Immature natural killer cell (primary cell): Measurements from ENCODE around the gene RBM23. TPM values are rescaled to one million over a fixed set of nuclear protein-coding genes. Genes with fewer than 3 reads are reported as not detected.
"Not testable (repeated sequence)": the region's sequence is repeated elsewhere in the genome, so short reads cannot be mapped to it uniquely, and the experiment has no call there.

Experiments
- DNase-seq, 3 donors: peaks; one replicate each; pipeline ENCODE4 v3.0.0; 2022; ENCODE audit warnings: mixed read lengths in 1 of 3
- H3K27ac Mint-ChIP-seq, 6 donors: one replicate each; pipeline ENCODE4 v1.8.0; 2020; ENCODE audit warnings: mixed read lengths in 6 of 6, mild to moderate bottlenecking in 5 of 6, inconsistent platforms in 4 of 6, moderate library complexity in 3 of 6
- H3K27me3 Mint-ChIP-seq, 3 donors: one replicate each; pipeline ENCODE4 v1.8.0; 2020 to 2021; ENCODE audit warnings: low read depth in 3 of 3, mild to moderate bottlenecking in 3 of 3, mixed read lengths in 3 of 3, moderate library complexity in 3 of 3, inconsistent platforms in 1 of 3
- H3K36me3 Mint-ChIP-seq, 3 donors: one replicate each; pipeline ENCODE4 v1.8.0; 2020; ENCODE audit warnings: mixed read lengths in 3 of 3, inconsistent platforms in 2 of 3, mild to moderate bottlenecking in 2 of 3
- H3K4me1 Mint-ChIP-seq, 2 donors: one replicate each; pipeline ENCODE4 v1.8.0; 2020; ENCODE audit warnings: inconsistent platforms in 2 of 2, mild to moderate bottlenecking in 2 of 2, mixed read lengths in 2 of 2, moderate library complexity in 1 of 2
- H3K4me3 Mint-ChIP-seq, 5 donors: one replicate each; pipeline ENCODE4 v1.8.0; 2020; ENCODE audit warnings: mild to moderate bottlenecking in 5 of 5, mixed read lengths in 5 of 5, inconsistent platforms in 3 of 5, moderate library complexity in 3 of 5
- H3K9me3 Mint-ChIP-seq, 6 donors: one replicate each; pipeline ENCODE4 v1.8.0; 2020; ENCODE audit warnings: mild to moderate bottlenecking in 6 of 6, mixed read lengths in 6 of 6, inconsistent platforms in 4 of 6, moderate library complexity in 3 of 6
- polyA plus RNA-seq, 3 donors: library from polyadenylated mRNA; unstranded; fragments of 300-500 nt; fragmentation: Illumina TruSeq; gene quantifications; one replicate each; pipeline ENCODE4 v1.2.3, GENCODE V29; 2021

RBM23 gene
- polyA plus RNA-seq = 10 to 100 TPM; 80.9 to 91.9 (median 85.5) TPM

DNA sequence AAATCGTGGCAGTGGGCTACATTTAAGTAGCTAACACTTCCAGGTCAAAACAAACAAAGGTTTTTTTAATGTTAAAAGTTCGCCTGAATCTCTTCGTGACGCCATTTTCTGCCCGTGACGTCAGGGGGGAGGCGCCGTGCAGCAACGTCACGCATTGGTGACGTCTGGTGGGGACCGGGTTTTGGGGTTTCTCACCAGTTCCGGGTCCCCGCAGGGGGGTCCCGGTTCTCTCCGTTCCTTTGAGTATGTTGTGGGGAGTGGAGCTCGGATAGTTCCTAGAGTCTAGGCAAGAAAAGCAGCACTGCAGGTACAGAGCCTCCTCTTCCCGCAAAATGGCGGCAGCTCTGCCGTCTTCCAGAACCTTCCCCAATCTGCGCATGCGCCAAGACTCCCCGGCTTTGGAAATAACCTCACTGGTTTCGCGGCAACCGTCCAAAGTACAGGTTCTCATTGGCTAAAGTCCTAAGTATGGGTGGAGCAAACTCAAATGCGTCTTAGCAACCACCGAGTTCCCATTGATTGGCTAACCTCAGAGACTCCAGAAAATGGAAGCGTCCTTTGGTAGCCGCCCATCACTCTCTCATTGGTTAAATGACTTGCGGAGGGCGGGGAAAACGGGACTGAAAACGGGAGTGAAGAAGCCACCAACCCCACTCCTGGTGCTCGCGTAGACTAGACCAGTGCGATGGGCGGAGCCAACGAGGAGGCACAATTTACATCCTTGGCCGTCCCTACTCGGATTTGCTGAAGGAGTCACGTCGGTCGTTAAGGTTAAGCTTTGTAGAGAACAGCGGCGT, at the start of gene RBM23:
Gene RBM23 (minus strand): TSS at position 346 of the 797 bp plus-strand sequence.
- no peaks in the 10 kb centered on the region for H3K9me3 Mint-ChIP-seq
- H3K4me3 Mint-ChIP-seq = peak within 1 kb of the TSS; percentile 94 to 99 (median 95)
- peak; percentile 100 for DNase-seq
- H3K27me3 Mint-ChIP-seq = peaks cover 11 to 13% (median 13%) of the 10 kb centered on the region in 3 donors
- peaks cover 32 to 48% of the 10 kb centered on the region in 2 donors for H3K4me1 Mint-ChIP-seq
- peaks cover 4 to 24% (median 17%) of the 10 kb centered on the region in 3 donors for H3K36me3 Mint-ChIP-seq
- peak within 1 kb of the TSS; percentile 99 to 100 (median 100) for H3K27ac Mint-ChIP-seq

DNA sequence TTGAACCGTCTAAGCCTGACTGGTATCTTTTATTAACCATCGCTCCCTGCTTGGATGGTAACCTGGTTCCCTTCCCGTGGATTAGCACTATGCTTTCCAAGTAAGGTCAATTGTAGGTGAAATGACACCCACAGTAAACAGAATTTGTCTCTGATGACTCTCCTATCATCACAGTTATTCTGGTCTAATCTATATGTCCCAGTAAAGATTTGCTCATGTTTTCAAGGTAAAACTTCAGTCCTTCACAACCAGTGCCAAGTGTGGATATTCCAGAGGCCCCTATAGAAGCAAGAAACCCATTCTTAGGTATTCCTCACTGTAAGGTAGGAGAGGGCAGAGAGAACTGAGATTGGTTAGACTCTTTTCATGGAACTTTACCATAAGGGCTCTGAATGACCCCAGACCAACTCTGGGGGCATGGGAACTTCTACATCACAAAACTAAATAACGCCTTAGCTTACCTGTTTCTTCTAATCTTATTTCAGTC, 47.9 kb upstream of the RBM23 start:
- Mint-ChIP-seq H3K9me3 (no peaks in the 10 kb centered on the region), H3K36me3 (no peaks in the 10 kb centered on the region), H3K27ac (no peak overlapping the region), H3K4me1 (no peaks in the 10 kb centered on the region), H3K27me3 (peaks cover 0 to 5% (median 3%) of the 10 kb centered on the region in 3 donors), H3K4me3 (no peak overlapping the region)
- DNase-seq = no peak

DNA sequence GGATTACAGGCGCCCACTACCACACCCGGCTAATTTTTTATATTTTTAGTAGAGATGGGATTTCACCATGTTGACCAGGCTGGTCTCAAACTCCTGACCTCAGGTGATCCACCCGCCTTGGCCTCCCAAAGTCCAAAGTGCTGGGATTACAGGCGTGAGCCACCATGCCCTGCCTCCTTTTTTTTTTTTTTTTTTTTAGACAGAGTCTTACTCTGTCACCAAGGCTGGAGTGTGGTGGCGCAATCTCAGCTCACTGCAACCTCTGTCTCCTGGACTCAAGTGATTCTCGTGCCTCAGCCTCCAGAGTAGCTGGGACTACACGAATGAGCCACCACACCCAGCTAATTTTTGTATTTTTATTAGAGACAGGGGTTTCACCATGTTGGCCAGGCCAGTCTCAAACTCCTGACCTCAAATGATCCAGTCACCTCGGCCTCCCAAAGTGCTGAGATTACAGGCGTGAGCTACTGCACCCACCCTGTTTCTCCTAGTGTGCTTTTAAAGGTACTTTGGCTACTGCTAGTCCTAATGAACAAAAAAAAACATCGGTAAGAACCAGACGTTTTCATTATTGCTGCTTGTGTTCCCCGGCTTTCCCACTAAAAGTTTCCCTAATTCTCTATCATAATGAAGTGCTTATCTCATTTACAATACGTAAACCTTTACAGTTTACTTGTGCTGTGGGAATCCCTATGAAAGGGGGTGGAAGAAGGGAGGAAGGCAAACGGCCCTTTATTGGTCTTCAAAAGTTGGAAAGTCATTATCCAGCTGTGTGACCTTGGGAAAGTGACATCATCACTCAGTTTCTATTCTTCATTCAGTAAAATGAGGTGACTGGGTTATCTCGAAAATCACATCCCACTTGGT, 47.2 kb upstream of the RBM23 start:
- not testable (repeated sequence) for H3K27me3 Mint-ChIP-seq, H3K4me3 Mint-ChIP-seq, H3K36me3 Mint-ChIP-seq, H3K4me1 Mint-ChIP-seq, DNase-seq, H3K27ac Mint-ChIP-seq, H3K9me3 Mint-ChIP-seq

DNA sequence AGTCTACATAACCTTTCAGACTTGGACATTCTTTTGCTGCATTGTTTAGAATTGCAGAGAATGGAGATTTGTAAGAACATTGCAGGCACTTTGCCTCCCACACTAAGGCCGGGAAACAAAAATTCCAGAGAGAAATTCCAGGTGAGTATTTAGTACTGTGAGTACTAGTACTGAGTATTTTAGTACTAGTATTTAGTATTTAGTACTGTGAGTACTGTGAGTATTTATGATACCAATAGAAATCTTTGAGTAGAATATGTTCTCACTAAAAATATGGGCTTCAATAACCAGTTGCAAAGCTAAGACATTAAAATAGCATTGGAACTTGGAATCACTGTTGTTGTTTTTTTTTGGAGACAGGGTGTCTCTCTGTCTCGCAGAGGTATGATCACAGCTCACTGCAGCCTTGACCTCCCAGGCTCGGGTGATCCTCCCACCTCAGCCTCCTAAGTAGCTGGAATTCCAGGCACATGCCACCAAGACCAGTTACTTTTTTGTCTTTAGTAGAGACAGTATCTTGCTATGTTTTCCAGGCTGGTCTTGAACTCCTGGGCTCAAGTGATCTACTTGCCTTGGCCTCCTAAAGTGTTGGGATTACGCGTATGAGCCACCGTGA, 43.2 kb upstream of the RBM23 start:
- Mint-ChIP-seq H3K4me1 (peaks cover 3 to 9% of the 10 kb centered on the region in 2 donors), H3K27ac (no peak overlapping the region), H3K4me3 (no peak overlapping the region), H3K36me3 (no peaks in the 10 kb centered on the region), H3K9me3 (no peaks in the 10 kb centered on the region), H3K27me3 (peaks cover 0 to 5% (median 1%) of the 10 kb centered on the region in 3 donors)
- no peak for DNase-seq

DNA sequence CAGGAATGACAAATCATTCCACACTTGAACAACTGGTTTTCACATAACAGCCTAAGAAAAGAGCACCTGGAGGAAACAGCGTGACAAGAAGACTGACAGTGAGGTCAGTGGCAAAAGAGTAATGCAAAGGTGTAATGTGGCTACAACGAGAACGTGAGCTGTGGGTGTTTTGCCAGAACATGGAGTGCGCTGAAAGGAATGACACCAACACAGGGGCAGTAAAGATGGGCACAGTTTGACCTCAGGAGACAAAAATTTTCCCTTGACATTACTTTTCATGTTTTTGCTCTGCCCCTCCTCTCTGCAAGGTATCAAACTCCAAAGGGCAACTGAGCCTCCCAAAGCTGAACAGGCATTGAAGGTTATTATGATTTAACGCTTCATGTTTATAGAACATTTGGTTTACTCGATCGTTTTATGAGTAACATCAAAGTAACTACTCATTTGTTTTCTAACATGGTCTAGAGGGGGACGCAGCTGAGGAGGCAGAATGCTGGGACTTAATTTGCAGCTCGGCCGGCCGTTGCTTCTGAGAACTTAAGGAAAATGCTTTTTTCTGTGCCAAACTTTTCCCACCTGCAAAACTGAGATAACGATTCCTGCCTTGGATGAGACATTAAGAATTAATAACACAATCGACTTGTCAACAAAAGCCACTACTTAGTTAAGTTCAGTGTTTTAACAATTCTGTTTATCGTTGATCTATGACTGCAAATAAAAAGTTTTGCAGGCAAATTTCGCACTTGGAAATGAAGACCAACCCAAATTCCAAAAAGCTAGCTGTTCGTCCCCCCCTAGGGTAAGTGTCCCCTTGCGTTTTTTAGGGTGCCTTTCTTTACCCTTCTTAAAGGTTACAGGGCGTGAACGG, 37.0 kb upstream of the RBM23 start:
- Mint-ChIP-seq H3K36me3 (peaks cover 4 to 10% (median 7%) of the 10 kb centered on the region in 3 donors), H3K4me3 (peak overlapping the region; percentile 89 to 95 (median 93)), H3K27ac (peak overlapping the region; percentile 83 to 94 (median 90)), H3K27me3 (peaks cover 0 to 3% (median 0%) of the 10 kb centered on the region in 3 donors), H3K4me1 (peaks cover 17 to 27% of the 10 kb centered on the region in 2 donors), H3K9me3 (no peaks in the 10 kb centered on the region)
- no peak for DNase-seq

DNA sequence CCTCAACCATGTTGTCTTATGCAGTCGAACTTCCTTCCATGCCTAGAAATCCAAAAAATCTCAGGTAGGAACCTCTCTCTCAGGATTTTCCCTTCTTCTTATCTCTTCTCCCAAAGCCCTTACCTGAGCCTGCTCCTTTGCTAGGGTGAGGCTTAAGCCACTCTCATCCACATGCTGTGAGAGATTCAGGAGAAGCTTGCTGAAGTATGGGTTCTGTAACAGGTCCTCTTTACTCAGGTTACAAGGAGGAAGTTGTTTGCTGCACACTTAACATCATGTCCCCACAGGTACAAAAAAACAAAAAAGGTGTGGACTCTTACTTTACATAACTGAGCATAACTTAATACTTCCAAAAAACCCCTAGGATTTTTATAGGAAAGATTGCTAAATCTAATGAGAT, 33.5 kb upstream of the RBM23 start:
- H3K36me3 Mint-ChIP-seq = peaks cover 10 to 15% (median 12%) of the 10 kb centered on the region in 3 donors

DNA sequence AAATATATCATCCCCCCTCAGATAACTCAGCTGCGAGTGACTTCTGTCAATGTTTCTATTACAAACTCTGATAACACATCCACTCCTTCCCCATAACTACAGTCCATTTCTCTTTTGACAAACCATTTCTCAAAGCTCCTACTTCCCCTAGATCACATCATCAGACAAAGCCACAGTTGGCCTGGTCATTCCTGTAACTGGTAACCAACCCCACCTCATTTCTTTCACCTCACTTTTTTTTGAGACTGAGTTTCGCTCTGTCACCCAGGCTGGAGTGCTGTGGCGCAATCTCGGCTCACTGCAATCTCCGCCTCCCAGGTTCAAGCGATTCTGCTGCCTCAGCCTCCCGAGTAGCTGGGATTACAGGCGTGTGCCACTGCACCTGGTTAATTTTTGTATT, 32.8 kb upstream of the RBM23 start:
- not testable (repeated sequence) for H3K27ac Mint-ChIP-seq, H3K27me3 Mint-ChIP-seq, H3K4me3 Mint-ChIP-seq, H3K9me3 Mint-ChIP-seq, DNase-seq
- H3K36me3 Mint-ChIP-seq = peaks cover 15 to 19% (median 18%) of the 10 kb centered on the region in 3 donors
- H3K4me1 Mint-ChIP-seq = peaks cover 13 to 17% of the 10 kb centered on the region in 2 donors

More for the DNA sequence above, 33.5 kb upstream of the RBM23 start:
- Mint-ChIP-seq H3K4me1 (peaks cover 15 to 21% of the 10 kb centered on the region in 2 donors), H3K4me3 (no peak overlapping the region), H3K27ac (no peak overlapping the region), H3K27me3 (peaks cover 0 to 3% (median 0%) of the 10 kb centered on the region in 3 donors), H3K9me3 (no peaks in the 10 kb centered on the region)
- no peak for DNase-seq

DNA sequence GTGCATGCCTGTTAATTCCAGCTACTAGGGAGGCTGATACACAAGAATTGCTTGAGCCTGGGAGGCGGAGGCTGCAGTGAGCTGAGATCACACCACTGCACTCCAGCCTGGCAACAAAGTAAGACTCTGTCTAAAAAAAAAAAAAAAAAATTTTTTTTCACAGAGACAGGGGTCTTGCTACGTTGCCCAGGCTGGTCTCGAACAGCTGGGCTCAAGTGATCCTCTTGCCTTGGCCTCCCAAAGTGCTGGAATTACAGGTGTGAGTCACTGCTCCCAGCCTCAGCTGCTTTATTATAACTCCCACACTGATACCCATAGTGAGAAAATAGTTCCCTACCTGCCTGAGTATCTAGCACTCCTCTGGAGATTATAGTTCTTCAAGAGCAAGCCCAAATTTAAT, 26.7 kb upstream of the RBM23 start:
- Mint-ChIP-seq H3K9me3 (no peaks in the 10 kb centered on the region), H3K4me1 (no peaks in the 10 kb centered on the region), H3K27ac (no peak overlapping the region), H3K27me3 (peaks cover 0 to 1% (median 0%) of the 10 kb centered on the region in 3 donors), H3K4me3 (no peak overlapping the region), H3K36me3 (peaks cover 8 to 22% (median 21%) of the 10 kb centered on the region in 3 donors)
- DNase-seq = no peak

DNA sequence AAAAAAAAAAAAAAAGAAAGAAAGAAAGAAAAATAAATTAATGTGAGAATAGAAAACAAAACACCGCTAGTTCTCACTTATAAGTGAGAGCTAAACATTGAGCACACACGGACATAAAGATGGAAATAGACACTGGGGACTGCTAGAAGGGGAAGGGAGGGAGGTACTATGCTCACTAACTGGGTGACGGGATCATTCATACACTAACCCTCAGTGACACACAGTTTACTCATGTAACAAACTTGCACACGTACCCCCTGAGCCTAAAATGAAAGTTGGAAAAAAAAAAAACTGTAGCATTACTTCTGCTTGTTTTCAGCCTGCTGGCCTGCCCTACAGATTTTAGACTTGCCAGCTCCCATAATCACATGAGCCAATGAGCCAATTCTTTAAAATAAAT, 20.7 kb upstream of the RBM23 start:
- Mint-ChIP-seq H3K4me3 (no peak overlapping the region), H3K27ac (peak overlapping the region in 1 of 6 donors; percentile 9), H3K9me3 (no peaks in the 10 kb centered on the region), H3K4me1 (no peaks in the 10 kb centered on the region), H3K36me3 (peaks cover 0 to 8% (median 4%) of the 10 kb centered on the region in 3 donors), H3K27me3 (no peaks in the 10 kb centered on the region)
- DNase-seq = no peak

DNA sequence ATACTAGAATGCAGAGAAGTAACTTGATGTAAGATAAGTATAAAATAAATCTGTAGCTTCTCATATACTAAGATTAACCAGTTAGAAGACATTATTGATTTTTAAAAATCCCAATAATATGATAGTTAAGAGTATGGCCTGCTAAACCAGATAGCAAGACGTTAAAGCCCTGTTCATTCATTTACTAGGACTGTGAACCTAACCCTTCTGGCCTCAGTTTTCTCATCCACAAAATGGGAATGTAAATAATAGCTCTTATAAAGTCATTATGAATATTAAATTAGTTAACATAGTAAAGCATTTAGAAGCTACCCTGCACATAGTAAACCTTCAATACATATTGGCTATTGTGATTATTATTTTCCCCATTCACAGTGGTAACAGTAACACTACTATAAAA, 16.2 kb upstream of the RBM23 start:
- no peak for DNase-seq
- peaks cover 4% of the 10 kb centered on the region in 2 donors for H3K4me1 Mint-ChIP-seq
- peaks cover 0 to 3% (median 0%) of the 10 kb centered on the region in 3 donors for H3K36me3 Mint-ChIP-seq
- H3K9me3 Mint-ChIP-seq = no peaks in the 10 kb centered on the region
- H3K27ac Mint-ChIP-seq = no peak overlapping the region
- H3K27me3 Mint-ChIP-seq = peaks cover 0 to 5% (median 0%) of the 10 kb centered on the region in 3 donors
- no peak overlapping the region for H3K4me3 Mint-ChIP-seq

DNA sequence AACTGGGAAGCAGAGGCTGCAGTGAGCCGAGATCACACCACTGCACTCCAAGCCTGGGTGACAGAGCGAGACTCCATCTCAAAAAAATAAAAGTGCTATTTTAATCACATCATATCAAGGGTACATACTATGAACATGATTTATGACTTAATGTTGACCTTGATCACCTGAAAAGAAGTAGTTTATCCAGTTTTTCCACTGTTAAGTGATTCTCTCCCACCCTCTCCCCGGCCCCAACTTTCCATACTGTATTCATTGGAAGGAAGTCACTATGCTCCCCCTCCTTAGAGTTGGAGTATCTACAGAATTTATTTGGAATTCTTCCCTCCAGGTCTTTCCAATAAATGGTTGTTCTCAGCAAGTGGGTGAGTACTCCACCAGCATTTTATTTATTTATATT, 13.2 kb upstream of the RBM23 start:
- no peak for DNase-seq
- Mint-ChIP-seq H3K4me3 (no peak overlapping the region), H3K27me3 (peaks cover 0 to 5% (median 0%) of the 10 kb centered on the region in 3 donors), H3K4me1 (peaks cover 4% of the 10 kb centered on the region in 2 donors), H3K27ac (no peak overlapping the region), H3K36me3 (no peaks in the 10 kb centered on the region), H3K9me3 (no peaks in the 10 kb centered on the region)

DNA sequence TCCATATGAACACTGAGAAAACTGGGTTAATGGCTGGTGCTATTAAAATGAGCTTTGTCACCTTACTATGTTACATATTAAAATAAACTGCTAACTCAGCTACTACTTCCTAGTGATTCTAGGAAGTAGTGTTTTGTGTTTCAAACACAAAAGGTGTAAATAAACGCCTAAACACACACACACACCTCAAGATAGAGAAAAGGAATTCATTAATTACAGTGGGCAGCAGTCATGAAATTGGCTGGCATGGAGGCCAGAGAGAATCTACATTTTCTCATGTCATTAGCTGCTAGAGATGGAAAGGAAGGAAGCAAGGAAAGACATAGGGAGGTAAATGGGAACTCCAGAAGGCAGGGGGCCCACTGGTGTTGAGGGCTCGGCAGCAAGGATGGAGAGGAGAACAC, 11.0 kb upstream of the RBM23 start:
- H3K4me3 Mint-ChIP-seq = no peak overlapping the region
- H3K4me1 Mint-ChIP-seq = peaks cover 4% of the 10 kb centered on the region in 2 donors
- peaks cover 0 to 5% (median 3%) of the 10 kb centered on the region in 3 donors for H3K27me3 Mint-ChIP-seq
- no peak for DNase-seq
- H3K27ac Mint-ChIP-seq = no peak overlapping the region
- H3K36me3 Mint-ChIP-seq = peaks cover 0 to 7% (median 4%) of the 10 kb centered on the region in 3 donors
- H3K9me3 Mint-ChIP-seq = no peaks in the 10 kb centered on the region
